CD4-positive, alpha-beta T cell (primary cell): ENCODE data around the gene PARM1. TPM values are rescaled to one million over a fixed set of nuclear protein-coding genes. Genes with fewer than 3 reads are reported as not detected.

Source experiments
- ATAC-seq: fragments of 200-7000 bp; cut with Tn5 transposase; one replicate; pipeline ENCODE4 v1.10.0; 2022; ENCODE audit warnings: mild to moderate bottlenecking; ENCODE audit not compliant: poor library complexity
- CTCF ChIA-PET: fragments of 350-600 bp; sonication (Branson Sonifier 250); formaldehyde crosslinking; loops from one replicate; lab custom pipeline; 2021; ENCODE audit warnings: antibody characterized with exemption, inconsistent platforms; lab: Charles Lee
- POLR2A ChIA-PET: fragments of 350-600 bp; sonication (Branson Sonifier 250); formaldehyde crosslinking; loops from one replicate; lab custom pipeline; 2021; ENCODE audit warnings: antibody characterized with exemption, inconsistent platforms; lab: Charles Lee
- DNase-seq, 14 experiments: peaks; one replicate each; pipeline ENCODE4 v3.0.0-alpha.2; 2013 to 2020; ENCODE audit warnings: mixed read lengths in 2 of 14
- H3K27ac ChIP-seq, 2 donors: one replicate each; pipeline versions ENCODE4 v1.5.1 to v1.7.0; 2013; ENCODE audit warnings: low read length in 2 of 2, low read depth in 1 of 2, mild to moderate bottlenecking in 1 of 2
- H3K27me3 ChIP-seq, 2 experiments: 1 replicate in 1 of 2; 2 replicates in 1 of 2; pipeline versions ENCODE4 v1.6.1 to v1.7.0; 2013; ENCODE audit warnings: low read length in 2 of 2, control low read depth in 1 of 2, mild to moderate bottlenecking in 1 of 2, moderate library complexity in 1 of 2; ENCODE audit not compliant: insufficient read depth in 2 of 2, control insufficient read depth in 1 of 2
- H3K36me3 ChIP-seq: one replicate; pipeline ENCODE4 v1.6.1; 2013; ENCODE audit warnings: low read length, control low read depth; ENCODE audit not compliant: insufficient read depth
- H3K4me1 ChIP-seq: one replicate; pipeline ENCODE4 v1.6.1; 2013; ENCODE audit warnings: low read length, control low read depth; ENCODE audit not compliant: insufficient read depth
- H3K4me3 ChIP-seq: one replicate; pipeline ENCODE4 v1.5.1; 2013; ENCODE audit warnings: mild to moderate bottlenecking, low read length, moderate library complexity
- H3K9me3 ChIP-seq, 2 experiments: 1 replicate in 1 of 2; 2 replicates in 1 of 2; pipeline versions ENCODE4 v1.6.1 to v1.7.0; 2013; ENCODE audit warnings: low read length in 2 of 2, mild to moderate bottlenecking in 2 of 2, control low read depth in 1 of 2, moderate library complexity in 1 of 2; ENCODE audit not compliant: control insufficient read depth in 1 of 2, insufficient read depth in 1 of 2
- H3K27ac Mint-ChIP-seq: one replicate; pipeline ENCODE4 v1.8.0; 2020; ENCODE audit warnings: mixed read lengths
- H3K27me3 Mint-ChIP-seq: one replicate; pipeline ENCODE4 v1.8.0; 2021; ENCODE audit warnings: mixed read lengths
- H3K36me3 Mint-ChIP-seq: one replicate; pipeline ENCODE4 v1.8.0; 2021; ENCODE audit warnings: low read depth, mixed read lengths
- H3K4me1 Mint-ChIP-seq: one replicate; pipeline ENCODE4 v1.8.0; 2021; ENCODE audit warnings: low read depth, mixed read lengths
- H3K4me3 Mint-ChIP-seq: one replicate; pipeline ENCODE4 v1.8.0; 2020; ENCODE audit warnings: mild to moderate bottlenecking, mixed read lengths
- H3K9me3 Mint-ChIP-seq: one replicate; pipeline ENCODE4 v1.8.0; 2020; ENCODE audit warnings: mixed read lengths
- intact Hi-C, 2 experiments: fragments of 100-400 bp; cut with DNase I in 1 of 2; cut with micrococcal nuclease in 1 of 2; formaldehyde crosslinking; loops; one replicate each; pipeline versions ENCODE4 v1.15.1 to v1.9.0; 2023 to 2025; cut with DNase I, micrococcal nuclease
- total RNA-seq, 174 experiments: library from RNA in 2 of 174; stranded (reverse) in 2 of 174; gene quantifications; one replicate each; pipeline ENCODE4 v1.2.3 and lab custom pipeline; 2021 to 2026
- TF ChIP-seq, protein P1 (sequence below): fragments of 200-600 bp; IDR thresholded peaks from one replicate; pipeline ENCODE4 v1.8.0; 2022; ENCODE audit warnings: antibody characterized with exemption, mild to moderate bottlenecking

The PARM1 gene
- total RNA-seq, 2 experiments from 2014 or later, result 0.05 to 0.06 TPM

DNA sequence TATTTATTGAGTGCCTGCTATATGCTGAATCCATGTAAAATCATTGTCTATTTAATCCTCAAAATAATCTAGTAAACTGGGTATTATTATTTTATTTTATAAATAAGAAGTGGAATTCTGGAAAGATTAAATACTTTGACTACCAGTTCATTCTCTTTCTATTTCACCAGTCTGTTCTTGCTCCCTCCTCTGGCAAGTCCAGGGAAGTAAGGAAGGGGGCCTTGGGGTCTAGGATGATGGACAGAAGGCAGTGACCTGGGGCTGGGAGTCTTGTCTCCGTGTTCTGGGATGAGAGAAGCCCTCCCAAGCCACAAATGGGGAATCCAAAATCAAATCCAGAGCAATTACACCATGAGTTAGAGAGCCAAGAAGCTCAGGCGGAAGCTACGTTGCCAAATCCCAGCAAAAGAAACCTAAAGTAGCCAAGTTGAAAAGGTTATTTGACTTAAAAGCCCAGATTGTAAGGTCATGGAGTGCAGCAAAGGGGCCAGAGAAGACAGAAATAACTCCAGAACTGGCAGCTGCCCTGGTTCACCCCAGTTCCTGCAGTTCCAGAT lies 28.3 kb upstream of the PARM1 start:
- DNase-seq (no peak), ATAC-seq (no peak)
- Mint-ChIP-seq H3K9me3 (peaks cover 3% of the 10 kb centered on the region), H3K36me3 (no peaks in the 10 kb centered on the region), H3K4me3 (no peak overlapping the region), H3K4me1 (no peaks in the 10 kb centered on the region), H3K27ac (no peak overlapping the region), H3K27me3 (peaks cover 17% of the 10 kb centered on the region)
- Histone ChIP-seq H3K27me3 (no peaks in the 10 kb centered on the region), H3K9me3 (no peaks in the 10 kb centered on the region), H3K4me3 (no peak overlapping the region), H3K27ac (no peak overlapping the region), H3K36me3 (no peaks in the 10 kb centered on the region), H3K4me1 (no peaks in the 10 kb centered on the region)
- TF ChIP-seq, protein P1, sequence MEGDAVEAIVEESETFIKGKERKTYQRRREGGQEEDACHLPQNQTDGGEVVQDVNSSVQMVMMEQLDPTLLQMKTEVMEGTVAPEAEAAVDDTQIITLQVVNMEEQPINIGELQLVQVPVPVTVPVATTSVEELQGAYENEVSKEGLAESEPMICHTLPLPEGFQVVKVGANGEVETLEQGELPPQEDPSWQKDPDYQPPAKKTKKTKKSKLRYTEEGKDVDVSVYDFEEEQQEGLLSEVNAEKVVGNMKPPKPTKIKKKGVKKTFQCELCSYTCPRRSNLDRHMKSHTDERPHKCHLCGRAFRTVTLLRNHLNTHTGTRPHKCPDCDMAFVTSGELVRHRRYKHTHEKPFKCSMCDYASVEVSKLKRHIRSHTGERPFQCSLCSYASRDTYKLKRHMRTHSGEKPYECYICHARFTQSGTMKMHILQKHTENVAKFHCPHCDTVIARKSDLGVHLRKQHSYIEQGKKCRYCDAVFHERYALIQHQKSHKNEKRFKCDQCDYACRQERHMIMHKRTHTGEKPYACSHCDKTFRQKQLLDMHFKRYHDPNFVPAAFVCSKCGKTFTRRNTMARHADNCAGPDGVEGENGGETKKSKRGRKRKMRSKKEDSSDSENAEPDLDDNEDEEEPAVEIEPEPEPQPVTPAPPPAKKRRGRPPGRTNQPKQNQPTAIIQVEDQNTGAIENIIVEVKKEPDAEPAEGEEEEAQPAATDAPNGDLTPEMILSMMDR, result no peak
- ChIA-PET POLR2A (no interaction called here), CTCF (no interaction called here)
- intact Hi-C loops, result no loop called here

DNA sequence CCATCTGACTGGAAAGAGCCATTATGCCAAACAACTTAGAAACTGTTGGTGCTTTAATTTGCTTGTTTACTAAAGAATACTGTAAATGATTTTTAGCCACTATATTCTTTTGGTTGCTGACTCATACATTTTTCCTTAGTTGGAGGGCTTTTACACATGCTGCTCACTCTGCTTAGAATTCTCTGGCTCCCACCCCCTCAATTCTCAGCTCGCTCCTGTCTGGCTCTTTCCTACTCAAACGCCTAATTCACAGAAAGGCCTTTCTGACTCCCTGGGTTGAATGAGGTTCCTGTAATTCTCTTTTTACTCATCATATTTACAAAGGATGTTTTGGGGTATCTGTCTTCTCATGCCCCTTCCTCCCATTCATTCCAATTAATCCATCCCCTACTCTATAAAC lies 26.1 kb upstream of the PARM1 start:
- Mint-ChIP-seq H3K4me3 (no peak overlapping the region), H3K4me1 (no peaks in the 10 kb centered on the region), H3K27me3 (peaks cover 12% of the 10 kb centered on the region), H3K27ac (no peak overlapping the region), H3K36me3 (no peaks in the 10 kb centered on the region), H3K9me3 (peaks cover 5% of the 10 kb centered on the region)
- ATAC-seq (no peak), DNase-seq (no peak)
- H3K27ac ChIP-seq, result no peak overlapping the region
- TF ChIP-seq, protein P1, result no peak
- intact Hi-C loops, result no loop called here
- no peaks in the 10 kb centered on the region for H3K27me3 ChIP-seq
- no peaks in the 10 kb centered on the region for H3K36me3 ChIP-seq
- ChIA-PET CTCF (no interaction called here), POLR2A (no interaction called here)
- no peaks in the 10 kb centered on the region for H3K9me3 ChIP-seq
- no peak overlapping the region for H3K4me3 ChIP-seq
- H3K4me1 ChIP-seq, result no peaks in the 10 kb centered on the region

DNA sequence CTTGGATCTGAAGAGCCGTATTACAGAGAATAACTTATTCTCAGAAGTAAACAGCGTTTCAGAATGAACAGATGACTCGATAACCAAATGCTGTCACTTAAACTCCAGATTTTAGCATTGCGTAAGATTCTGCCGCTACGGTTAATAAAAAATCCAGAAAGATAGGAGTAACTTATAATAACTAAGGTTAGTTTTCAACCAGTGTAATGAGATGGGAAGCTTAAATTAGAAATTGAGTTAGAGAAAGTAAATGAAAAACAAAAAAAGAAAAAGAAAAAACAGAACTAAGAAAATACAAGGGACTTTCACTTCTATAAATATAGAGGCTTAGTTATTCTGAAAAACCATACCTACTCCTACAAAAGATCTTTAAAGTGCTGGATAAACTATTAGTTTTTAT lies 13.1 kb upstream of the PARM1 start:
- POLR2A ChIA-PET, result no interaction called here
- H3K36me3 ChIP-seq, result no peaks in the 10 kb centered on the region
- no peak overlapping the region for H3K27ac ChIP-seq
- no peaks in the 10 kb centered on the region for H3K36me3 Mint-ChIP-seq
- intact Hi-C loops, result no loop called here
- no peak for ATAC-seq
- H3K9me3 Mint-ChIP-seq, result peaks cover 2% of the 10 kb centered on the region
- no peaks in the 10 kb centered on the region for H3K9me3 ChIP-seq
- H3K27me3 ChIP-seq, result peaks cover 0 to 3% of the 10 kb centered on the region in 2 experiments
- H3K4me1 ChIP-seq, result no peaks in the 10 kb centered on the region
- peaks cover 5% of the 10 kb centered on the region for H3K27me3 Mint-ChIP-seq
- no peak overlapping the region for H3K27ac Mint-ChIP-seq
- H3K4me3 Mint-ChIP-seq, result no peak overlapping the region
- no peaks in the 10 kb centered on the region for H3K4me1 Mint-ChIP-seq
- DNase-seq, result no peak
- no peak overlapping the region for H3K4me3 ChIP-seq
- CTCF ChIA-PET, result no interaction called here
- TF ChIP-seq, protein P1, result no peak
